ENCODE measurements around the gene COL5A2.

COL5A2 gene

GRCh38 chr2:189178726-189179569 is 613 bp downstream of the COL5A2 start:
- no peak for DNase-seq (ENCODE audit: low spot score)

- DNase-seq (ENCODE audit: low spot score): no peak
Measured at GRCh38 chr2:189178054-189178453, 1.5 kb downstream of the COL5A2 start.

- DNase-seq (ENCODE audit: low spot score): no peak
Measured at GRCh38 chr2:189177251-189177840, 2.2 kb downstream of the COL5A2 start.

- no peak for DNase-seq (ENCODE audit: low spot score)
Measured at GRCh38 chr2:189176516-189176915, 3.0 kb downstream of the COL5A2 start.

- no peak for DNase-seq (ENCODE audit: low spot score)
Measured at GRCh38 chr2:189175869-189176433, 3.6 kb downstream of the COL5A2 start.

- DNase-seq (ENCODE audit: low spot score): no peak
Measured at GRCh38 chr2:189171956-189172609, 7.5 kb downstream of the COL5A2 start.

GRCh38 chr2:189168856-189169499 is 10.6 kb downstream of the COL5A2 start:
- DNase-seq (ENCODE audit: low spot score): no peak

GRCh38 chr2:189165656-189166380 is 13.7 kb downstream of the COL5A2 start:
- no peak for DNase-seq (ENCODE audit: low spot score)

- no peak for DNase-seq (ENCODE audit: low spot score)
Measured at GRCh38 chr2:189164746-189165145, 14.8 kb downstream of the COL5A2 start.

GRCh38 chr2:189163889-189164288 is 15.7 kb downstream of the COL5A2 start:
- DNase-seq (ENCODE audit: low spot score): no peak

- no peak for DNase-seq (ENCODE audit: low spot score)
Measured at GRCh38 chr2:189162566-189162965, 17.0 kb downstream of the COL5A2 start.

- no peak for DNase-seq (ENCODE audit: low spot score)
Measured at GRCh38 chr2:189161894-189162293, 17.7 kb downstream of the COL5A2 start.

- no peak for DNase-seq (ENCODE audit: low spot score)
Measured at GRCh38 chr2:189159717-189160116, 19.8 kb downstream of the COL5A2 start.

GRCh38 chr2:189159273-189159672 is 20.3 kb downstream of the COL5A2 start:
- no peak for DNase-seq (ENCODE audit: low spot score)

- DNase-seq (ENCODE audit: low spot score): no peak
Measured at GRCh38 chr2:189157939-189158338, 21.6 kb downstream of the COL5A2 start.

GRCh38 chr2:189157456-189157855 is 22.1 kb downstream of the COL5A2 start:
- no peak for DNase-seq (ENCODE audit: low spot score)

- no peak for DNase-seq (ENCODE audit: low spot score)
Measured at GRCh38 chr2:189155795-189156194, 23.8 kb downstream of the COL5A2 start.

GRCh38 chr2:189153619-189154018 is 25.9 kb downstream of the COL5A2 start:
- no peak for DNase-seq (ENCODE audit: low spot score)

GRCh38 chr2:189152483-189152882 is 27.1 kb downstream of the COL5A2 start:
- no peak for DNase-seq (ENCODE audit: low spot score)

- DNase-seq (ENCODE audit: low spot score): no peak
Measured at GRCh38 chr2:189151906-189152305, 27.7 kb downstream of the COL5A2 start.

- DNase-seq (ENCODE audit: low spot score): no peak
Measured at GRCh38 chr2:189150033-189150432, 29.5 kb downstream of the COL5A2 start.

GRCh38 chr2:189147989-189148388 is 31.6 kb downstream of the COL5A2 start:
- no peak for DNase-seq (ENCODE audit: low spot score)

All from putamen (tissue), 1 donor.